HepG2 (cell line): Measurements from ENCODE around the gene PDCD2L. TPM values are rescaled to one million over a fixed set of nuclear protein-coding genes. Genes with fewer than 3 reads are reported as not detected.

Source experiments
- AFF4 ChIP-seq: sonication (generic); formaldehyde crosslinking; IDR thresholded peaks from 2 replicates; pipeline ENCODE4 v1.4.0; 2020; ENCODE audit warnings: missing genetic modification reagents
- BCLAF1 ChIP-seq: fragments of 450-650 bp; IDR thresholded peaks from 2 replicates; pipeline ENCODE4 v1.6.1; 2017; ENCODE audit warnings: mild to moderate bottlenecking
- BORCS8-MEF2B ChIP-seq: sonication (generic); formaldehyde crosslinking; IDR thresholded peaks from 2 replicates; pipeline ENCODE4 v1.8.0; 2022; ENCODE audit warnings: mild to moderate bottlenecking, missing genetic modification reagents
- FOSL2 ChIP-seq: sonication (generic); formaldehyde crosslinking; IDR thresholded peaks from 2 replicates; pipeline ENCODE4 v1.4.0; 2020; ENCODE audit warnings: missing genetic modification reagents
- MYNN ChIP-seq: sonication (generic); formaldehyde crosslinking; IDR thresholded peaks from 2 replicates; pipeline ENCODE4 v1.4.0; 2020; ENCODE audit warnings: mild to moderate bottlenecking, low read depth, missing genetic modification reagents
- NAIF1 ChIP-seq: sonication (generic); formaldehyde crosslinking; IDR thresholded peaks from 2 replicates; pipeline ENCODE4 v1.5.0; 2020; ENCODE audit warnings: mild to moderate bottlenecking, missing genetic modification reagents, borderline replicate concordance
- SAFB2 ChIP-seq: sonication (generic); formaldehyde crosslinking; IDR thresholded peaks from 2 replicates; pipeline ENCODE4 v1.5.1; 2020; ENCODE audit warnings: missing genetic modification reagents, low read depth, mild to moderate bottlenecking, borderline replicate concordance
- SP140L ChIP-seq: sonication (generic); formaldehyde crosslinking; IDR thresholded peaks from 2 replicates; pipeline ENCODE4 v1.4.0; 2020; ENCODE audit warnings: missing genetic modification reagents, borderline replicate concordance
- STAG1 ChIP-seq: sonication (generic); formaldehyde crosslinking; IDR thresholded peaks from 2 replicates; pipeline ENCODE4 v1.4.0; 2020; ENCODE audit warnings: missing genetic modification reagents
- ZFP37 ChIP-seq: sonication (generic); formaldehyde crosslinking; IDR thresholded peaks from 2 replicates; pipeline ENCODE4 v1.4.0; 2020; ENCODE audit warnings: missing genetic modification reagents, borderline replicate concordance
- ZMAT3 ChIP-seq: sonication (generic); formaldehyde crosslinking; conservative IDR thresholded peaks from 2 replicates; pipeline ENCODE4 v1.7.0; 2021; ENCODE audit warnings: missing genetic modification reagents
- ZMAT5 ChIP-seq: sonication (generic); formaldehyde crosslinking; IDR thresholded peaks from 2 replicates; pipeline ENCODE4 v1.5.0; 2020; ENCODE audit warnings: mild to moderate bottlenecking, low read depth, missing genetic modification reagents, borderline replicate concordance
- ZNF335 ChIP-seq: sonication (generic); formaldehyde crosslinking; IDR thresholded peaks from 2 replicates; pipeline ENCODE4 v1.4.0; 2020; ENCODE audit warnings: missing genetic modification reagents
- ZNF33A ChIP-seq: sonication (generic); formaldehyde crosslinking; IDR thresholded peaks from 2 replicates; pipeline ENCODE4 v1.5.1; 2020; ENCODE audit warnings: missing genetic modification reagents, mild to moderate bottlenecking, moderate library complexity, borderline replicate concordance
- ZNF382 ChIP-seq: sonication (generic); formaldehyde crosslinking; IDR thresholded peaks from 2 replicates; pipeline ENCODE4 v1.5.0; 2020; ENCODE audit warnings: missing genetic modification reagents, mild to moderate bottlenecking, borderline replicate concordance
- ZNF564 ChIP-seq: sonication (generic); formaldehyde crosslinking; IDR thresholded peaks from 2 replicates; pipeline ENCODE4 v1.8.1; 2023; ENCODE audit warnings: mild to moderate bottlenecking, missing genetic modification reagents
- ZNF574 ChIP-seq: sonication (generic); formaldehyde crosslinking; IDR thresholded peaks from 2 replicates; pipeline ENCODE4 v1.4.0; 2020; ENCODE audit warnings: missing genetic modification reagents
- polyA plus RNA-seq, 8 experiments: library from polyadenylated mRNA; depleted of rRNA in 3 of 8; stranded (reverse) in 7 of 8; unstranded in 1 of 8; fragments of >200 nt; fragmentation: Illumina TruSeq in 4 of 8; extraction: Trizol in 4 of 8; gene quantifications; 2 replicates each; pipeline versions ENCODE4 v1.2.1 to v1.2.3, GENCODE V29; 2011 to 2016; ENCODE audit warnings: low read depth in 4 of 8, missing spikeins in 1 of 8, mixed read lengths in 1 of 8; ENCODE audit not compliant: insufficient read depth in 1 of 8
- total RNA-seq, 5 experiments: library from RNA; depleted of rRNA; stranded (reverse); fragments of >200 nt; fragmentation: Illumina TruSeq; extraction: Trizol; gene quantifications; 2 replicates each; pipeline ENCODE4 v1.2.3, GENCODE V29; 2016; ENCODE audit warnings: low read depth in 1 of 5

Gene PDCD2L
- total and polyA plus RNA-seq, 2 of the 13 experiments (the other 11 are each of a cell fraction or from before 2014, with no cell fraction given), result 29.3 to 35.2 TPM

- no peak for TF ChIP-seq BCLAF1
- no peak for TF ChIP-seq ZMAT5 (CRISPR knock-in tag)
- TF ChIP-seq MYNN (CRISPR knock-in tag), result no peak; the same call in 1 of the 2 replicates
- TF ChIP-seq ZNF382, result no peak
- no peak for TF ChIP-seq AFF4 (CRISPR knock-in tag)
- peak; percentile 65; the same call in 1 of the 2 replicates for TF ChIP-seq BORCS8-MEF2B (CRISPR knock-in tag)
- 0 out of 2 replicates have a peak, but pooled peaks have one; percentile 26 for TF ChIP-seq FOSL2
- peak; percentile 83 for TF ChIP-seq ZNF564 (CRISPR knock-in tag)
- peak; percentile 68; the same call in 1 of the 2 replicates for TF ChIP-seq ZFP37 (CRISPR knock-in tag)
- peak; percentile 78 for TF ChIP-seq ZNF574 (CRISPR knock-in tag)
- 0 out of 2 replicates have a peak, but pooled peaks have one; percentile 1 for TF ChIP-seq STAG1 (CRISPR knock-in tag)
- TF ChIP-seq SAFB2 (CRISPR knock-in tag), result peak; percentile 79; the same call in 1 of the 2 replicates
- no peak for TF ChIP-seq ZNF33A (CRISPR knock-in tag)
- TF ChIP-seq ZMAT3 (CRISPR knock-in tag), result no peak; the same call in 1 of the 2 replicates
- TF ChIP-seq NAIF1 (CRISPR knock-in tag), result peak; percentile 100
- peak; percentile 81; the same call in 1 of the 2 replicates for TF ChIP-seq SP140L (CRISPR knock-in tag)
- peak; percentile 11; the same call in 1 of the 2 replicates for TF ChIP-seq ZNF335 (CRISPR knock-in tag)
These were observed at the start of gene PDCD2L (continued) for GRCh38 chr19:34404109-34404909.
